Immature natural killer cell (primary cell): Measurements from ENCODE around the gene NFATC3. TPM values are rescaled to one million over a fixed set of nuclear protein-coding genes. Genes with fewer than 3 reads are reported as not detected.
A peak's percentile ranks its signal among the peaks of the same experiment; 100 is the strongest.

Experiments used
- DNase-seq, 3 donors: peaks; one replicate each; pipeline ENCODE4 v3.0.0; 2022; ENCODE audit warnings: mixed read lengths in 1 of 3
- H3K27ac Mint-ChIP-seq, 6 donors: one replicate each; pipeline ENCODE4 v1.8.0; 2020; ENCODE audit warnings: mixed read lengths in 6 of 6, mild to moderate bottlenecking in 5 of 6, inconsistent platforms in 4 of 6, moderate library complexity in 3 of 6
- H3K27me3 Mint-ChIP-seq, 3 donors: one replicate each; pipeline ENCODE4 v1.8.0; 2020 to 2021; ENCODE audit warnings: low read depth in 3 of 3, mild to moderate bottlenecking in 3 of 3, mixed read lengths in 3 of 3, moderate library complexity in 3 of 3, inconsistent platforms in 1 of 3
- H3K36me3 Mint-ChIP-seq, 3 donors: one replicate each; pipeline ENCODE4 v1.8.0; 2020; ENCODE audit warnings: mixed read lengths in 3 of 3, inconsistent platforms in 2 of 3, mild to moderate bottlenecking in 2 of 3
- H3K4me1 Mint-ChIP-seq, 2 donors: one replicate each; pipeline ENCODE4 v1.8.0; 2020; ENCODE audit warnings: inconsistent platforms in 2 of 2, mild to moderate bottlenecking in 2 of 2, mixed read lengths in 2 of 2, moderate library complexity in 1 of 2
- H3K4me3 Mint-ChIP-seq, 5 donors: one replicate each; pipeline ENCODE4 v1.8.0; 2020; ENCODE audit warnings: mild to moderate bottlenecking in 5 of 5, mixed read lengths in 5 of 5, inconsistent platforms in 3 of 5, moderate library complexity in 3 of 5
- H3K9me3 Mint-ChIP-seq, 6 donors: one replicate each; pipeline ENCODE4 v1.8.0; 2020; ENCODE audit warnings: mild to moderate bottlenecking in 6 of 6, mixed read lengths in 6 of 6, inconsistent platforms in 4 of 6, moderate library complexity in 3 of 6
- polyA plus RNA-seq, 3 donors: library from polyadenylated mRNA; unstranded; fragments of 300-500 nt; fragmentation: Illumina TruSeq; gene quantifications; one replicate each; pipeline ENCODE4 v1.2.3, GENCODE V29; 2021

NFATC3 gene
- polyA plus RNA-seq, 3 donors from 2014 or later: 66.5 to 160 (median 119) TPM

GRCh38 chr16:68065716-68066305 lies 19.4 kb upstream of the NFATC3 start:
- no peak for DNase-seq
- peaks cover 0 to 11% (median 9%) of the 10 kb centered on the region in 3 donors for H3K36me3 Mint-ChIP-seq
- H3K27me3 Mint-ChIP-seq: peaks cover 0 to 5% (median 0%) of the 10 kb centered on the region in 3 donors
- H3K27ac Mint-ChIP-seq: peak overlapping the region; percentile 89 to 96 (median 92)
- H3K4me1 Mint-ChIP-seq: peaks cover 87 to 94% of the 10 kb centered on the region in 2 donors
- peak overlapping the region in 4 of 5 donors; percentile 17 to 76 (median 42) for H3K4me3 Mint-ChIP-seq
- H3K9me3 Mint-ChIP-seq: no peaks in the 10 kb centered on the region

- Mint-ChIP-seq H3K27ac (peak overlapping the region; percentile 89 to 96 (median 92)), H3K4me1 (peaks cover 87 to 94% of the 10 kb centered on the region in 2 donors), H3K27me3 (peaks cover 0 to 5% (median 0%) of the 10 kb centered on the region in 3 donors), H3K4me3 (peak overlapping the region in 1 of 5 donors; percentile 25), H3K9me3 (no peaks in the 10 kb centered on the region), H3K36me3 (peaks cover 0 to 11% (median 9%) of the 10 kb centered on the region in 3 donors)
- no peak for DNase-seq
Measured at GRCh38 chr16:68066763-68067162, 18.4 kb upstream of the NFATC3 start.

GRCh38 chr16:68068926-68069325 lies 16.2 kb upstream of the NFATC3 start:
- Mint-ChIP-seq H3K9me3 (no peaks in the 10 kb centered on the region), H3K27ac (peak overlapping the region in 5 of 6 donors; percentile 57 to 93 (median 79)), H3K27me3 (no peaks in the 10 kb centered on the region), H3K4me3 (peak overlapping the region in 3 of 5 donors; percentile 33 to 67 (median 51)), H3K4me1 (peaks cover 87 to 92% of the 10 kb centered on the region in 2 donors), H3K36me3 (peaks cover 5 to 21% (median 13%) of the 10 kb centered on the region in 3 donors)
- no peak for DNase-seq

GRCh38 chr16:68069511-68070248 lies 15.5 kb upstream of the NFATC3 start:
- H3K4me1 Mint-ChIP-seq: peaks cover 87 to 92% of the 10 kb centered on the region in 2 donors
- peaks cover 2 to 3% (median 3%) of the 10 kb centered on the region in 3 donors for H3K27me3 Mint-ChIP-seq
- no peaks in the 10 kb centered on the region for H3K9me3 Mint-ChIP-seq
- H3K4me3 Mint-ChIP-seq: peak overlapping the region; percentile 64 to 80 (median 75)
- H3K36me3 Mint-ChIP-seq: peaks cover 7 to 26% (median 16%) of the 10 kb centered on the region in 3 donors
- DNase-seq: peak; percentile 60 to 66 (median 60)
- H3K27ac Mint-ChIP-seq: peak overlapping the region; percentile 84 to 96 (median 94)

- Mint-ChIP-seq H3K27ac (peak overlapping the region; percentile 84 to 96 (median 94)), H3K27me3 (peaks cover 2 to 6% (median 5%) of the 10 kb centered on the region in 3 donors), H3K9me3 (no peaks in the 10 kb centered on the region), H3K4me1 (peaks cover 87 to 92% of the 10 kb centered on the region in 2 donors), H3K4me3 (peak overlapping the region; percentile 64 to 80 (median 75)), H3K36me3 (peaks cover 9 to 27% (median 18%) of the 10 kb centered on the region in 3 donors)
- peak in 1 of 3 donors; percentile 36 for DNase-seq
Measured at GRCh38 chr16:68070249-68070730, 14.9 kb upstream of the NFATC3 start.

GRCh38 chr16:68070806-68071517 lies 14.2 kb upstream of the NFATC3 start:
- Mint-ChIP-seq H3K4me3 (peak overlapping the region; percentile 70 to 80 (median 75)), H3K27ac (peak overlapping the region; percentile 84 to 96 (median 94)), H3K27me3 (peaks cover 2 to 6% (median 5%) of the 10 kb centered on the region in 3 donors), H3K36me3 (peaks cover 9 to 27% (median 18%) of the 10 kb centered on the region in 3 donors), H3K4me1 (peaks cover 87 to 92% of the 10 kb centered on the region in 2 donors), H3K9me3 (no peaks in the 10 kb centered on the region)
- DNase-seq: peak in 2 of 3 donors; percentile 30 to 52

- H3K9me3 Mint-ChIP-seq: no peaks in the 10 kb centered on the region
- H3K4me3 Mint-ChIP-seq: peak overlapping the region; percentile 70 to 80 (median 75)
Measured at GRCh38 chr16:68071518-68071901, 13.7 kb upstream of the NFATC3 start.

GRCh38 chr16:68072038-68072695 lies 13.0 kb upstream of the NFATC3 start:
- Mint-ChIP-seq H3K27ac (peak overlapping the region; percentile 80 to 96 (median 92)), H3K9me3 (no peaks in the 10 kb centered on the region), H3K27me3 (peaks cover 2 to 6% (median 5%) of the 10 kb centered on the region in 3 donors), H3K36me3 (peaks cover 9 to 29% (median 18%) of the 10 kb centered on the region in 3 donors), H3K4me3 (peak overlapping the region; percentile 56 to 80 (median 66)), H3K4me1 (peaks cover 87 to 92% of the 10 kb centered on the region in 2 donors)
- no peak for DNase-seq

More at GRCh38 chr16:68071518-68071901, 13.7 kb upstream of the NFATC3 start:
- H3K4me1 Mint-ChIP-seq: peaks cover 87 to 92% of the 10 kb centered on the region in 2 donors
- peaks cover 2 to 6% (median 5%) of the 10 kb centered on the region in 3 donors for H3K27me3 Mint-ChIP-seq
- H3K36me3 Mint-ChIP-seq: peaks cover 9 to 27% (median 18%) of the 10 kb centered on the region in 3 donors
- H3K27ac Mint-ChIP-seq: peak overlapping the region; percentile 84 to 96 (median 94)
- DNase-seq: no peak

- Mint-ChIP-seq H3K27ac (peak overlapping the region; percentile 88 to 98 (median 95)), H3K4me1 (peaks cover 90 to 91% of the 10 kb centered on the region in 2 donors), H3K4me3 (peak overlapping the region; percentile 78 to 95 (median 85)), H3K36me3 (peaks cover 9 to 30% (median 15%) of the 10 kb centered on the region in 3 donors), H3K27me3 (peaks cover 2 to 7% (median 6%) of the 10 kb centered on the region in 3 donors), H3K9me3 (no peaks in the 10 kb centered on the region)
- no peak for DNase-seq
Measured at GRCh38 chr16:68073902-68074760, 11.0 kb upstream of the NFATC3 start.

GRCh38 chr16:68074850-68075555 lies 10.2 kb upstream of the NFATC3 start:
- Mint-ChIP-seq H3K27me3 (peaks cover 2 to 8% (median 7%) of the 10 kb centered on the region in 3 donors), H3K4me1 (peaks cover 90 to 91% of the 10 kb centered on the region in 2 donors), H3K9me3 (no peaks in the 10 kb centered on the region), H3K36me3 (peaks cover 9 to 34% (median 15%) of the 10 kb centered on the region in 3 donors), H3K4me3 (peak overlapping the region; percentile 78 to 95 (median 85)), H3K27ac (peak overlapping the region; percentile 88 to 98 (median 95))
- peak; percentile 88 for DNase-seq

GRCh38 chr16:68075980-68076379 lies 9.2 kb upstream of the NFATC3 start:
- DNase-seq: no peak
- H3K27me3 Mint-ChIP-seq: peaks cover 2 to 8% (median 7%) of the 10 kb centered on the region in 3 donors
- peaks cover 90 to 91% of the 10 kb centered on the region in 2 donors for H3K4me1 Mint-ChIP-seq
- no peaks in the 10 kb centered on the region for H3K9me3 Mint-ChIP-seq
- peak overlapping the region; percentile 88 to 98 (median 95) for H3K27ac Mint-ChIP-seq
- H3K4me3 Mint-ChIP-seq: peak overlapping the region; percentile 25 to 95 (median 58)
- peaks cover 9 to 34% (median 15%) of the 10 kb centered on the region in 3 donors for H3K36me3 Mint-ChIP-seq
